OCI-LY3 (cell line): ENCODE data around the gene LYZL1.

ENCODE experiments used
- CTCF ChIP-seq: fragments of 200-600, 300-600 bp; sonication (generic); IDR thresholded peaks from 2 replicates; pipeline ENCODE4 v1.5.1; 2014; ENCODE audit warnings: antibody characterized with exemption, low read length, low read depth
- EZH2phosphoT487 ChIP-seq: fragments of 200-600 bp; shearing (Covaris generic); IDR thresholded peaks from 2 replicates; pipeline ENCODE4 v1.6.1; 2018; ENCODE audit warnings: antibody characterized with exemption, mixed run types, low read depth

- TF ChIP-seq CTCF (no peak), EZH2phosphoT487 (no peak)
These were observed 12.6 kb downstream of the LYZL1 start for GRCh38 chr10:29301359-29301910.
